Measurements from ENCODE around the gene PGPEP1.

- TF ChIP-seq CTCF (IDR thresholded peaks at IDR 0.05 in 2 of 3, conservative IDR thresholded peaks at IDR 0.05 in 1 of 3; ENCODE audit: control insufficient read depth in 2 of 3, extremely low read depth in 1 of 3, insufficient read depth in 1 of 3, low read depth in 3 of 3, low read length in 3 of 3) (no peak), FOXM1 (IDR thresholded peaks at IDR 0.05; ENCODE audit: low read depth, low read length) (no peak), PBX3 (IDR thresholded peaks at IDR 0.05; ENCODE audit: insufficient replicate concordance, low read depth, low read length) (no peak), YY1 (IDR thresholded peaks at IDR 0.05; ENCODE audit: low read depth, low read length) (no peak), FOS (IDR thresholded peaks at IDR 0.05; ENCODE audit: borderline replicate concordance, extremely low read depth, insufficient read length) (no peak), REST (IDR thresholded peaks at IDR 0.05; ENCODE audit: low read depth, low read length) (no peak), BCL11A (IDR thresholded peaks at IDR 0.05; ENCODE audit: low read depth, low read length) (no peak)
These were observed 74.9 kb downstream of the PGPEP1 start for GRCh38 chr19:18415178-18415867.
